Retinal pigment epithelial cell (primary cell): ENCODE data around the gene CYB5R2.

Experiments
- DNase-seq: peaks from one replicate; pipeline ENCODE4 v3.0.0-alpha.2; 2010; ENCODE audit warnings: low read depth
- H3K4me3 ChIP-seq: 2 replicates; pipeline ENCODE4 v1.5.1; 2011; ENCODE audit warnings: mild to moderate bottlenecking, low read length, control low read depth, moderate library complexity
- TF ChIP-seq, protein P1 (sequence below): conservative IDR thresholded peaks from 2 replicates; pipeline ENCODE4 v1.5.1; 2011; ENCODE audit warnings: low read depth, low read length, control low read depth, inconsistent platforms

Gene CYB5R2

DNA sequence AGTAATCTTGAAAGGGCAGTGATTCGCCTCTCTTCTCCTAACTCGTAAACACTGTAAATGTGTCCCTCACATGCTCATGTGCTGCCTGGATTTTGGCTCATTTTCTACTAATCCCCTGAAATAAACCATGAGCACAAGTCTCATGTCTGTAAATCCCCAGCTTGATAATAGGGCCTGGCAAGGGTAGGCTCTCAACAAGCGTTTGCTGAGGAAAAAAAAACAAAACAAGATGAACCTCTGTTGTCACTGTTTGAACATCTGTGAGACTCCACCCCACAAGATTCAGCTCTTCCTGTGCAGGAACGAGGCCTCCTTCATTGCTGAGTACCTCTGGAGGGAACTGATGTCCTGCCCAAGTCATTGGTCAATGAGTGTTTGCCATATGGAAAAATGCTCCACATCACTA is 4.5 kb upstream of the CYB5R2 start:
- peak; percentile 94 for DNase-seq
- TF ChIP-seq, protein P1, sequence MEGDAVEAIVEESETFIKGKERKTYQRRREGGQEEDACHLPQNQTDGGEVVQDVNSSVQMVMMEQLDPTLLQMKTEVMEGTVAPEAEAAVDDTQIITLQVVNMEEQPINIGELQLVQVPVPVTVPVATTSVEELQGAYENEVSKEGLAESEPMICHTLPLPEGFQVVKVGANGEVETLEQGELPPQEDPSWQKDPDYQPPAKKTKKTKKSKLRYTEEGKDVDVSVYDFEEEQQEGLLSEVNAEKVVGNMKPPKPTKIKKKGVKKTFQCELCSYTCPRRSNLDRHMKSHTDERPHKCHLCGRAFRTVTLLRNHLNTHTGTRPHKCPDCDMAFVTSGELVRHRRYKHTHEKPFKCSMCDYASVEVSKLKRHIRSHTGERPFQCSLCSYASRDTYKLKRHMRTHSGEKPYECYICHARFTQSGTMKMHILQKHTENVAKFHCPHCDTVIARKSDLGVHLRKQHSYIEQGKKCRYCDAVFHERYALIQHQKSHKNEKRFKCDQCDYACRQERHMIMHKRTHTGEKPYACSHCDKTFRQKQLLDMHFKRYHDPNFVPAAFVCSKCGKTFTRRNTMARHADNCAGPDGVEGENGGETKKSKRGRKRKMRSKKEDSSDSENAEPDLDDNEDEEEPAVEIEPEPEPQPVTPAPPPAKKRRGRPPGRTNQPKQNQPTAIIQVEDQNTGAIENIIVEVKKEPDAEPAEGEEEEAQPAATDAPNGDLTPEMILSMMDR: no peak
- H3K4me3 ChIP-seq: no peak overlapping the region

DNA sequence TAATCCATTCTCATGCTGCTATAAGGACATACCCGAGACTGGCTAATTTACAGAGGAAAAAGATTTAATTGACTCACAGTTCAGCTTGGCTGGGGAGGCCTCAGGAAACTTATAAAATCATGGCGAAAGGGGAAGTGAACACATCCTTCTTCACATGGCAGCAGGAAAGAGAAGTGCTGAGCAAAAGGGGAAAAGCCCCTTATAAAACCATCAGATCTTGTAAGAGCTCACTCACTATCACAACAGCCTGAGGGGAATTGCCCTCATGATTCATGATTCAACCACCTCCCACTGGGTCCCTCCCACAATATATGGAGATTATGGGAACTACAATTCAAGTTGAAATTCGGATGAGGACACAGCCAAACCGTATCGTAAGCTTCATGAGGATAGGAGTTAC is 3.8 kb upstream of the CYB5R2 start:
- TF ChIP-seq, protein P1: no peak
- H3K4me3 ChIP-seq: no peak overlapping the region

DNA sequence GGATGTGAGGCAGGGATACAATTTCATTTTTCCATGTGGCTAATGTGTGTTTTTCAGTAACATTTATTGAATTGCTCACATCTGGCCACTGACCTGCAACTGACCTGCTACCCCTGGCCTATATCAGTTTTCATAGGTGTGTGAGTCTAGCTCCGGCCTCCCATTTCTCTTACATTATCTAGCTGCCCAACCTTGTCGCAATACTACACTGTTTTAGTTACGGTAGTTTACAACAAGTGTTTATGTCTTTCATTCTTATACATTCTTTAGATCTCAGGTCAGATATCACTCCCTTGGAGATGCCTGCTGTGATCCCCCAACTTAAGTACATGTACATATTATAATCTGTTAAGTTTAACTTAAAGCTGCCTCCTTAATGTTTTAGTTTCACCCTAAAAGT is 2.3 kb upstream of the CYB5R2 start:
- H3K4me3 ChIP-seq: no peak overlapping the region
- TF ChIP-seq, protein P1: no peak
- DNase-seq: no peak

More for the DNA sequence above, 3.8 kb upstream of the CYB5R2 start:
- DNase-seq: peak; percentile 34

- DNase-seq: no peak
- H3K4me3 ChIP-seq: peak overlapping the region; percentile 42
- TF ChIP-seq, protein P1: no peak
Observed at GRCh38 chr11:7673724-7674434, 579 bp upstream of the CYB5R2 start.

DNA sequence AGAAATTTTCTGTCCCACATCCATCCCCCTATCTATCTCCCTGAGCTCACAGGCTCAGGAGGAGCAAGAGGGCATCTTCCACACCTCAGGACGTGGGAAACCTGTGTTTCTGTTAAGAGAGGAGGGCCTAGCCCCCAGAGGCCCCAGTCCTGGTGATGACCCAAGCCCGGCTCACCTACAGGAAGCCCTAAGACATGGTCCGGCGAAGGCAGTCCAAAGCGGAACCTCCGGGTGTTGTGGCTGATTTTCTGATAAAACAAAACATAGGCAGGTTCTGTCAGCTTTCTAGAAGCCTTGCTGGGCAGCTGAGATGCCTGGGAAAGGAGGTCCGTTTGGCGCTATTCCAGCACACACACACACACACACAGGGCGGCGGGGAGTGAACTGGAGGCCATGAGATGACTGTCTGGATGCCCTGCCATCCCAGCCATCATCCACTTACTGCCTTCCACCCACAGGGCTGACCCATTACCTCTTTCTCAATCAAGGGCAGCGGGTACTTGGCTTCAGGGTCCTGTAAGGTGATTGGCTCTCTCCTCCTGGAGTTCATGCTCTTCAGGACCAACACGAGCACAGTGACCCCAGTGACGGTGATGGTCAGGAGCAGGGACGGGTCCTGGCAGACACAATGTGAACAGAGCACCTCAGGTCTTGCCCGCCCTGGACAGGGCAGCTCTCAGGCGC is 882 bp downstream of the CYB5R2 start:
- no peak for DNase-seq
- H3K4me3 ChIP-seq: no peak overlapping the region
- TF ChIP-seq, protein P1: no peak

GRCh38 chr11:7671347-7672215 is 1.7 kb downstream of the CYB5R2 start:
- TF ChIP-seq, protein P1: no peak
- DNase-seq: no peak
- no peak overlapping the region for H3K4me3 ChIP-seq
